Psoas muscle (tissue), 8 donors: ENCODE measurements around the gene TSC22D2. TPM values are rescaled to one million over a fixed set of nuclear protein-coding genes. Genes with fewer than 3 reads are reported as not detected.

ENCODE experiments used
- ATAC-seq, 4 donors: fragments of 200-7000 bp; cut with Tn5 transposase; one replicate each; pipeline ENCODE4 v1.9.1; 2020; ENCODE audit warnings: moderate library complexity in 3 of 4, mild to moderate bottlenecking in 2 of 4
- DNase-seq, 2 donors: peaks; one replicate each; pipeline ENCODE4 v3.0.0-alpha.2; 2020
- H3K27ac ChIP-seq: fragments of 200-600 bp; one replicate; pipeline ENCODE4 v1.8.0; 2022
- H3K27me3 ChIP-seq, 3 donors: fragments of 200-600 bp in 1 of 3; one replicate each; pipeline versions ENCODE4 v1.6.1 to v1.8.0; 2013 to 2022; ENCODE audit warnings: low read length in 2 of 3, mild to moderate bottlenecking in 2 of 3, moderate library complexity in 1 of 3; ENCODE audit not compliant: insufficient read depth in 3 of 3
- H3K36me3 ChIP-seq, 2 donors: fragments of 200-600 bp in 1 of 2; one replicate each; pipeline versions ENCODE4 v1.6.1 to v1.8.0; 2013 to 2022; ENCODE audit warnings: low read depth in 1 of 2, mild to moderate bottlenecking in 1 of 2, moderate library complexity in 1 of 2; ENCODE audit not compliant: insufficient read depth in 1 of 2
- H3K4me1 ChIP-seq: fragments of 200-600 bp; one replicate; pipeline ENCODE4 v1.8.0; 2022
- H3K4me3 ChIP-seq: fragments of 200-600 bp; one replicate; pipeline ENCODE4 v1.8.0; 2022; ENCODE audit warnings: mild to moderate bottlenecking
- H3K9me3 ChIP-seq: fragments of 200-600 bp; one replicate; pipeline ENCODE4 v1.8.0; 2022
- WGBS, 3 donors: extraction: QIAGEN DNeasy Blood & Tissue Kit; methylation state at CpG; one replicate each; pipeline versions ENCODE4 v1.1.6 to v1.1.7; 2013; 5-methylcytosine and 5-hydroxymethylcytosine counted together
- intact Hi-C, 2 donors: fragments of 100-400 bp; cut with DNase I; formaldehyde crosslinking; loops; one replicate each; pipeline versions ENCODE4 v1.11.0 to v1.14.2; 2022
- polyA plus RNA-seq, 3 donors: library from polyadenylated mRNA; stranded (reverse); fragments of 200-250 nt; gene quantifications; one replicate each; pipeline ENCODE4 v1.2.3, GENCODE V29; 2013
- total RNA-seq, 4 donors: library from RNA; stranded (reverse); fragmentation: NEBNext Ultra II Directional in 2 of 4; extraction: Animal tissue kit (Norgen Biotek cat#: 25700) in 2 of 4; gene quantifications; one replicate each; pipeline versions ENCODE4 v1.2.1 to v1.2.4, GENCODE V29; 2021 to 2023
- TF ChIP-seq, protein P1 (sequence below): fragments of 200-600 bp; IDR thresholded peaks from one replicate; pipeline ENCODE4 v1.8.0; 2022; ENCODE audit warnings: antibody characterized with exemption
- donor health status: healthy with polysubstance abuse.
- donor health status: DM: no; HTN: no; CAD: no; lungs with moderate emphysema.
- donor health status: Bipolar disorder and iron deficiency.
- donor health status: healthy.
- donor health status: DM: yes; HTN: yes; CAD: no.
- donor health status: DM: no; HTN: no; CAD: no.
- donor health status: DM: no; HTN: no; CAD: no.
- donor health status: DM: yes; HTN: yes; CAD: no.

The TSC22D2 gene
- total and polyA plus RNA-seq, 7 donors, result 10.4 to 63.6 (median 29.7) TPM

DNA sequence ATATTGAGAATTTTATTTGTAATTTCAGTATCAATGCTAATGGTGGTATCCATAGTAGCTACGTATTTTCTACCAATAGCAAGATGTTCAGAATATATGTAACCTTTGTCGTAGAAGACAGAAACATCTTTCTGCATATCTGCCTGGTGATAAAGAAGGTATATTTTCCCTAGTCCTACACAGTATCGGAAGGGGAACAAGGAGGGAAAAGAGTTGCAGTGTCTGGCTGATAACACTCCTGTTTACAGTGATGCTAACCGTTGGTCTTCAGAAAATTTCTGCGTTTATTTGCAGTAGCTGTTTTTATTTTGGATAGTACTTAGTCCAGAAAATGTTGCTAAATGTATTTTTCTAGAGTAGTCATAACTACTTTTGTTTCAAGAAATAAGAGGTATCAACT lies 25.2 kb downstream of the TSC22D2 start:
- TF ChIP-seq, protein P1, sequence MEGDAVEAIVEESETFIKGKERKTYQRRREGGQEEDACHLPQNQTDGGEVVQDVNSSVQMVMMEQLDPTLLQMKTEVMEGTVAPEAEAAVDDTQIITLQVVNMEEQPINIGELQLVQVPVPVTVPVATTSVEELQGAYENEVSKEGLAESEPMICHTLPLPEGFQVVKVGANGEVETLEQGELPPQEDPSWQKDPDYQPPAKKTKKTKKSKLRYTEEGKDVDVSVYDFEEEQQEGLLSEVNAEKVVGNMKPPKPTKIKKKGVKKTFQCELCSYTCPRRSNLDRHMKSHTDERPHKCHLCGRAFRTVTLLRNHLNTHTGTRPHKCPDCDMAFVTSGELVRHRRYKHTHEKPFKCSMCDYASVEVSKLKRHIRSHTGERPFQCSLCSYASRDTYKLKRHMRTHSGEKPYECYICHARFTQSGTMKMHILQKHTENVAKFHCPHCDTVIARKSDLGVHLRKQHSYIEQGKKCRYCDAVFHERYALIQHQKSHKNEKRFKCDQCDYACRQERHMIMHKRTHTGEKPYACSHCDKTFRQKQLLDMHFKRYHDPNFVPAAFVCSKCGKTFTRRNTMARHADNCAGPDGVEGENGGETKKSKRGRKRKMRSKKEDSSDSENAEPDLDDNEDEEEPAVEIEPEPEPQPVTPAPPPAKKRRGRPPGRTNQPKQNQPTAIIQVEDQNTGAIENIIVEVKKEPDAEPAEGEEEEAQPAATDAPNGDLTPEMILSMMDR, result no peak
- H3K9me3 ChIP-seq, result no peaks in the 10 kb centered on the region
- WGBS, 3 donors, result 92 to 94% (median 93%) methylated on average over 5 of the region's 5 CpGs
- H3K4me3 ChIP-seq, result no peak overlapping the region
- no peak for DNase-seq
- intact Hi-C loops, result no loop called here
- no peaks in the 10 kb centered on the region for H3K27me3 ChIP-seq
- H3K4me1 ChIP-seq, result peaks cover 35% of the 10 kb centered on the region
- H3K36me3 ChIP-seq, result no peaks in the 10 kb centered on the region
- ATAC-seq, result no peak
- no peak overlapping the region for H3K27ac ChIP-seq

GRCh38 chr3:150434234-150434633 lies 26.1 kb downstream of the TSC22D2 start:
- WGBS, 3 donors, result 65 to 77% (median 69%) methylated on average over 4 of the region's 4 CpGs
- Histone ChIP-seq H3K27me3 (no peaks in the 10 kb centered on the region), H3K36me3 (no peaks in the 10 kb centered on the region), H3K4me3 (no peak overlapping the region), H3K27ac (no peak overlapping the region), H3K4me1 (peaks cover 34% of the 10 kb centered on the region), H3K9me3 (no peaks in the 10 kb centered on the region)
- TF ChIP-seq, protein P1, result no peak
- no peak for ATAC-seq
- intact Hi-C loops, result no loop called here
- DNase-seq, result no peak

- ATAC-seq (no peak), DNase-seq (no peak)
- no peaks in the 10 kb centered on the region for H3K36me3 ChIP-seq
- TF ChIP-seq, protein P1, result no peak
- intact Hi-C loops, result no loop called here
- H3K4me1 ChIP-seq, result peaks cover 27% of the 10 kb centered on the region
- no peak overlapping the region for H3K27ac ChIP-seq
- no peak overlapping the region for H3K4me3 ChIP-seq
- H3K9me3 ChIP-seq, result no peaks in the 10 kb centered on the region
- H3K27me3 ChIP-seq, result no peaks in the 10 kb centered on the region
- 59 to 74% (median 60%) methylated on average over 5 of the region's 5 CpGs for WGBS, 3 donors
Measured at GRCh38 chr3:150436161-150436560, 28.1 kb downstream of the TSC22D2 start.

- Histone ChIP-seq H3K27ac (no peak overlapping the region), H3K4me1 (peaks cover 15% of the 10 kb centered on the region), H3K27me3 (no peaks in the 10 kb centered on the region), H3K9me3 (no peaks in the 10 kb centered on the region), H3K36me3 (peaks cover 0 to 2% of the 10 kb centered on the region in 2 donors), H3K4me3 (no peak overlapping the region)
- no peak for DNase-seq
- TF ChIP-seq, protein P1, result no peak
- ATAC-seq, result no peak
- intact Hi-C loops, result no loop called here
- 34 to 81% (median 34%) methylated on average over 3 of the region's 3 CpGs for WGBS, 3 donors
Measured at GRCh38 chr3:150439657-150440056, 31.6 kb downstream of the TSC22D2 start.

DNA sequence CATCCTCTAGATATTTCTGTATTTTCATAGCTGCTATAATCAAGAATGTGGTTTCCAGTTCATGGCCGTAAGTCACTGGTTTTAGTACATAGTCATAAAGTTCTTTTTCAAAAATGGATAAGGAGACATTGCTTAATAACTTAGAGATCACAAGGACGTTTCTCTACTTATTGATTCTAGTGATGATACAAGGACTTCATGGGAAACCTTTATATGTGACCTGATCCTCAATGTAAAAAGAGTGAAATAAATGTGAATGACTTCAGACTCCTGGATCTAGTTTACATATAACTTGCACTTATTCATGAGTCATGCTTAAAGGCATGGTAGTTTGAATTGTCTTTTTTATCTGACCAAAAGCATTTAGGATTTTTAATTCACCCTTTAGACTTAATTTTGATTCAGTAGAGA lies 35.2 kb downstream of the TSC22D2 start:
- Histone ChIP-seq H3K27me3 (no peaks in the 10 kb centered on the region), H3K4me1 (peaks cover 13% of the 10 kb centered on the region), H3K27ac (no peak overlapping the region), H3K4me3 (no peak overlapping the region), H3K36me3 (peaks cover 0 to 2% of the 10 kb centered on the region in 2 donors), H3K9me3 (no peaks in the 10 kb centered on the region)
- intact Hi-C loops, result no loop called here
- WGBS, 3 donors, result 82 to 88% (median 82%) methylated on average over 2 of the region's 2 CpGs
- ATAC-seq, result no peak
- TF ChIP-seq, protein P1, result no peak
- DNase-seq, result no peak
